Superior temporal gyrus (tissue), 1 donor: ENCODE results near the gene SYMPK.
A peak's percentile ranks its signal among the peaks of the same experiment; 100 is the strongest.

ENCODE experiments used
- DNase-seq: peaks from one replicate; pipeline ENCODE4 v3.0.0-alpha.2; 2016; ENCODE audit errors: extremely low spot score

The SYMPK gene

DNA sequence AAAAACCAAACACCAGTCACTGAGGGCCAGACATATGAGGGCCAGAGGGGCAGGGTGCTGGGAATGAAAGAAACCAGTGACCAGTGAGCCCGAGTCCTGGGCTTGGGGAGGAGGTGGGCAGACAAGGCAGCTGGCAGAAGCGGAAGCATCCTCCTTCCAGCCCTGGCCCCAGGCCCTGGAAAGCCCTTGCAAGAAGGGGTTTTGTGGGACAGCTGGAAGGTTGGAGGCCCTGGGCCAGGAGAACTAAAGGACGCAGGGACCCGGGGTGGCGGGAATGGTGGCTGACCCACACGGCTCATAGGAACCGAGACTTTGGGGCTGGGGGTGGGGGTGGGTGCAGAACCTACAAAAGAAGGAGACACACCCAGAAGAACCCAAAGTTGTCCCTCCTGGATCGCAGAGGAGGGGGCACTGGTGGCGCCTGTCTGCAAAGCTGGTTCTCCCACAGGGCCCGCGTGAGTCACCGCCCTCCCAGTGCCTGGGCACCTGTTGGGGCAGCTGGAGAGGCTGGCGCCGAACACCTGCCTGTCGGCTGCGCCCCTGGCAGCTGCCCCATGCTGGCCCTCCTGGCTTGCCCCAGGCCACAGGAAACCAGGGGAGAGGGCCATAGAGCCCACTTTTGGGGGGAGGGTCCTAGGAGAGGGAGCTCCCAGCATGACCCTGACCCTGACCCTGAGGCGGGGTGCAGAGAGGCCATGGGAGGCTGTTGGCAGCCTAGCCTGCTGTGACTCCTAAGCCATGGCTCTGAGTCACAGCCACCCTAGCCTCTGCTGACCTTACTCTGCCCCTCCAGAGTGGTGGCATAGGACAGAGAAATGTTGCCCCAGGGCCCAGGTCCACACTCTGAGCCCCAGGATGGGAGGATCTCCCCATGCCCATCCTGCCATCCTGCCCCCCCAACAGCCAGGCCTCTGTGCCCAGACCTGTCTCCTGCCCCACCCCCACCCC is 81.5 kb downstream of the SYMPK start:
- DNase-seq = no peak

DNA sequence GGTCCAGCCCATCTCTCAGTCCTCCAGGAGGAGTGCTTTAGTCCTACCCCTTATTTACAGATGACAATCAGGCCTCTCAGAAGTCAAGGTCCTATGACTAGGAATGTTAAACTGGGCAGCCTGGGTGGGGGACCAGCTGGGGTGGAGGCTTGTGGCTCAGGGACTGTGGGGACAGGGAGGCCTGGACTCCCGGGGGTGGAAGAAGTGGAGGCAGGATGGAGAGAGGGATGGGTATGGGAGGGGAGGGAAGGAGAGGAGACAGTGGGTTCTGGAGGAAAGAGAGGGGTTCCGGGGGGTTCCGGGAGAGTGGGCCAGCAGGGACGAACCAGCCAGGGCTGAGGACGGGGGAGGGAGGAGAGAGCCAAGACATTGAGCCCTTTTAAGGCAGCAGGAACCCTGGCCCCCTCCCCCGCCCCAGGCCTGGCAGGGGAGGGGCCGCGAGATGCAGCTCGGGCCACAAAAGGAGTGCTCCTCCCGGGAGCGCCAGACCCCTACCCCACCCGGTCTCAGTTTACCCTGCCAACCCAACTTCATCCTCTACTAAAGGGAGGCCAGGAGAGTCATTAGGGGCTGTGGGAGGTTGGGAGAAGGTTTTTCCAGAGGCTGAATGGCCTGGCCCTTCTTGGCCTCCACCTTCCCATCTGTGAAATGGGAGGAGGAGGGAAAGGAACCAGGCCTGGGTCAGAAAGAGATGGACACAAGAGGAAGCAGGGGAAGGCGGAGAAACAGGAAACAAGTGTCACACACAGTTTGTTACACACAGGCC is 82.3 kb downstream of the SYMPK start:
- DNase-seq = no peak

DNA sequence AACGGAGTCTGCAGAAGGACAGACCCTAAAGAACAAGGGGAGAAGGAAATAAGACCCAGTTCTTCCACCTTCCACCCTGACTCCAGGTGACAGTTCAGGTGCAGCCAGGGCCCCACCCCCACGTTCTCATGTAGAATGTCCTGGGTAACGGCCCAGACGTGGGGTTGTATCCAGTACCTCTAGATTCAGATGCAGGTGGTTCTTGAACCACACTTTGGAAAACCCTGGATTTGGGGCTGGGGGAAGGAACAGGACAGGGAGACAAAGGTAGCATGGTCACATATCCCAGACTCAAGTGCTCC is 82.8 kb downstream of the SYMPK start:
- no peak for DNase-seq

GRCh38 chr19:45779231-45780145 is 83.5 kb downstream of the SYMPK start:
- DNase-seq = no peak

- no peak for DNase-seq
These were observed 84.8 kb downstream of the SYMPK start for GRCh38 chr19:45778010-45778661.

- DNase-seq = no peak
These were observed 85.5 kb downstream of the SYMPK start for GRCh38 chr19:45777395-45777961.

DNA sequence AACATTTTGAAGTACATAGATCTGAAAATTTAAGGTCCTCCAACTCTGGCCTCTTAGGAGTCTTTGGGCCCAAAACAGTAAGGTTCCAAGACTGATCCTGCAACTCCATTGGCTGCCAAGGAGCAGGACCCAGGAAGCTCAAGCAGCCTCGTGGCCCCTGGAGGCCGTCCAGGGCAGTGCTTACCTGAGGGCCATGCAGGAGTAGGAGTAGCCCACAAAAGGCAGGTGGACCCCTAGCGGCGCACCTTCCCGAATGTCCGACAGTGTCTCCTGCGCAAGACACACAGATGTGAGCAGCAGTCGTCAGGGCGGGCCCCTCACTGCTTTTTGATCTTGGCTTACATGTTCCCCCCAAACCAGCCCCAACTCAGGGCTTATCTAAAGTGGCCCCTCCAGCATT is 88.2 kb downstream of the SYMPK start:
- no peak for DNase-seq

DNA sequence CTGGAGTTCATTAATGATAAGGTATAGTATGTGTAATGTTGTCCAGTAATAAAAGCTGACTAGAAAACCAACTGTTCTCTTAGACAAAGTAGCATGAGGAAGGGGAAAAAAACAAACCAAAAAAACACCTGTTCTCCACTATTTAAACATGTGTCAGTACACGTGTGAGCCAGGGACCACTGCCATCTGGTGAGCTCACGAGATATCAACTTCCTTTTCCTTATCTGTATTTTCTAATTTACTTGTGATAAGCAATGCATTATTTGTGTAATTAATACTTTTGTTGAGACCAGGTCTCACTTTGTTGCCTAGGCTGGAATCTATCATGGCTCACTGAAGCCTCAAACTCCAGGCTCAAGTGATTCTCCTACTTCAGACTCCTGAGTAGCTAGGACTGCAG is 89.6 kb downstream of the SYMPK start:
- no peak for DNase-seq

DNA sequence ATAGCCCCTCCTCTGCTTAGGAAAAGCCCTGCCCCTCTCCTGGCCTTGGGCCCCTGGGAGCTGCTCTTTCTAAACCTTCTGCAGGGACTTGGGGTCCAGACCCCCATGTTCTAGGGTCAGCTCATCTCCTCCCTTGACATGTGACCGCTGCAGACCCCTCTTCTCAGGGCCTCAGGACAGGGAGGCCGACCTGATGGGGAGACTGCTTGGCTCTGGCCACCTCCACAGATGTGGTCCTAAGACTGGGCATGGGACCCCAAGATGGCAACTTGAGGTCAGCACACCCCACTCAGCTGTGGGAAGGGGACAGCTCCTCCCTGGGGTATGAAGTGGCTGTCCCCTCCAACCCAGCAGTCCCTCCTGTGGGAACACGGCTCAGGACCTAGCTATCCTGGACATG is 90.0 kb downstream of the SYMPK start:
- no peak for DNase-seq

DNA sequence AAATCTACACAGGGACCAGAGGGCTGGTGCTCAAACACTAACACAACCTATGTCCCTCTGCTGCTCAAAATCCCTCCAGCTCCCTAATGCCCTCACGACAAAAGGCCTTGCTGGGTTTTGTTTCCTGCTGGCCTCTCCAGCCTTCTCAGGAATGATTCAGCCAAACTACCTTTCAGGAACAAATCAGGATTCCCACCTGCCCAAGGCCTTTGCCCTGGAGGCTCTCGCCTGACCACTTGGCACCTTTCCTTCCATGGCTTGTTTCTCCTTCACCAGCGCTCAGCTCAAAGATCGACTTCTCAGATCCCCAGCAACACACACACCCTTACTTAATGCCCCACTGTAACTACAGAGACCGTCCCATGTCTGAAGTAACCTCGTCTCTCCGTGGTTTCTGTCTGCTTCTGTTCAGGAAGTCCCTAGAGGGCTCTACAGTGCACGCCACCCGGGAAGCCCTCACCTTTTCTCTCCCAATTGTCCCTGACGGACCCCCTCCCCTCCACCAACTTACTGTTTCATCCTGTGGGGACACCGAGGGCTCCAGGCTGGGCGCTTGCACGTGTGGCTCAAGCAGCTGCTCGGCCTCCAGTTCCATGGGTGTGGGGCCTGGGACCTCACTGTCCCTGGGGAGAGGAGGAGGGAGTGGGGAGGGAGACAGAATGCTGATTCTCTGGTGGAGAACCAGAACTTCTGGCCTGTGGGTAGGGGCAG is 90.7 kb downstream of the SYMPK start:
- DNase-seq = no peak

DNA sequence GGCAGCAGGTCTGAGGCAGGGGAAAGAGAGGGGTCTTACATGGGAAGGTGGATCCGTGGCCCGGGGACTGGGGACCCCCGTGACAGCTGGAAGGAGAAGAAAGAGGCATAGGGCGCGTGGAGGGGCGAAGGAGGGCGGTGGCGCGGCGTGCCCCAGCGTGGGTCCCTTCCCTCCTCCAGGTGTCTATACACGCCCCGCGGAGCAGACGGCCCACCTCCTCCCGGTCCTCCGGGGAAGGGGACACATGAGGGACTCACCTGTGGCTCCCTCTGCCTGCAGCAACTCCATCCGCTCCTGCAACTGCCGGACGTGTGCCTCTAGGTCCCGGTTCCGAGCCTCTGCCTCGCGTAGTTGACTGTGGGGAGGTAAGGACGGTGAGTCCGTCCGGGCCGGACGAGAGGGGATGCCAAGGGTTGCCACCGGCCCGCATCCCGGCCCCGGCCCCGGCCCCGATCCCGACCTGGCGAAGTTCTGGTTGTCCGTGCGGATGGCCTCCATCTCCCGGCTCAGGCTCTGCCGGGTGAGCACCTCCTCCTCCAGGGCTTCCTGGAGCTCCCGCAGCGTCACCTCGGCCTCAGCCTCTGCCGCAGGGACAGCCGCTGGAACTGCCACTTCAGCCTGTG is 91.5 kb downstream of the SYMPK start:
- DNase-seq = no peak

GRCh38 chr19:45770192-45771101 is 92.5 kb downstream of the SYMPK start:
- peak; percentile 91 for DNase-seq

GRCh38 chr19:45769821-45770191 is 93.1 kb downstream of the SYMPK start:
- DNase-seq = peak; percentile 67

- peak; percentile 96 for DNase-seq
These were observed 93.8 kb downstream of the SYMPK start, which contains the start of gene SIX5 for GRCh38 chr19:45768984-45769782. TSS of gene SIX5 (minus strand) at chr19:45769252. CDS start at chr19:45768844, 408 bp downstream.

DNA sequence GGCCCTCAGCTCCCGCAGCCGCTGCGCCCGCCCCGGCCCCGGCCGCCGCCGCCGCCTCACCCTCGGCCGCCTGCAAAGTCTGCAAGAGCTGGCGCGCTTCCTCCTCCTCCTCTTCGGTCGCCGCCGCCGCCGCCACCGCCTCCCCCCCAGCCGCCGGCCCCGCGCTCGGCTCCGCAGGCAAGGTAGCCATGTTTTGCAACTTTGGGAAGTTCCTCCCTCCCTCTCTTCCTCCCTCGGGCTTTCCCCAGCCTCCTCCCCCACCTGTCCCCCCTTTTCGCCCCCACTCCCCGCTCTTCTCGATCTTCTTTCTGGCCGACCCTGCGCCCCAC is 94.3 kb downstream of the SYMPK start:
- no peak for DNase-seq

DNA sequence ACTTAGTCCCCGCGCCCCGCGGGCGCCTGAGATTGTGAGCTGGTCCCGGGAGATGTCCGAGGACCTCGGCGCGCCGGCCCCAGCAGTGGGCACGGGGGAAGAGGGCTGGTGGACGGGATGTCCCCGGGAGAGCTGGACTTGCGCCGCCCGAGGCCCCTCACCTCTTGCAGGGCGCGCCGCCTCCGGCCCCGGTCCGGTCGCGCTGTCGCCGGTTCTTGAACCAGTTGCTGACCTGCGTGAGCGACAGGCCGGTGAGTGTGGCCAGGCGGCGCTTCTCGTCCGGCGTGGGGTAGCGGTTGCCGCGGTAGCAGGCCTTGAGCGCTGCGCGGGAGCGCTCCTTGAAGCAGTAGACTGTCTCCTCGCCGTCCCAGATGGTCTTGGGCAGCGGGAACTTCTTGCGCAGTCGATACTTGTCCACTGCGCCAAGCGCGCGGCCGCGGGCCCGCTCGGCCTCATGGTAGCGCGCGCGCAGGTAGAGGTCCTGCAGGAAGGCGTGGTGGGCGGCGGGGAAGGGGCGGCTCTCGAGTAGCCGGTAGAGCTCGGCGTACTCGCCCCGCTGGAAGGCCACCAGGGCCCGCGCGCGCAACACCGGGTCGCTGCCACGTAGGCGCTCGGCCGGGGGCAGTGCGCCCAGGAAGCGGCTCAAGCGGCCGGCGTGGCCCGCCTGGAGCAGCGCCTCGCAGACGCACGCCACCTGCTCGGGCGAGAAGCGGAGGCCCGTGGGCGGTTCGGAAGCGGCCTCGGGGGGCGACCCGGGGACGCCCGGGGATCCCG is 94.9 kb downstream of the SYMPK start:
- DNase-seq = peak; percentile 16

- DNase-seq = no peak
These were observed 95.5 kb downstream of the SYMPK start for GRCh38 chr19:45767410-45767880.
